H1 (cell line): ENCODE measurements around the gene ARHGAP28. TPM values are rescaled to one million over a fixed set of nuclear protein-coding genes. Genes with fewer than 3 reads are reported as not detected.

Experiments
- CTCF ChIA-PET: fragments of 300-600 bp; sonication (Branson Sonifier 250); formaldehyde crosslinking; loops from one replicate; lab custom pipeline; 2021; ENCODE audit not compliant: partially characterized antibody; lab: Charles Lee
- POLR2A ChIA-PET: fragments of 300-600 bp; sonication (Branson Sonifier 250); formaldehyde crosslinking; loops from one replicate; lab custom pipeline; 2021; ENCODE audit warnings: inconsistent platforms; ENCODE audit not compliant: partially characterized antibody; lab: Charles Lee
- DNase-seq, 2 experiments: peaks; one replicate each; pipeline versions ENCODE4 v3.0.0 to v3.0.0-alpha.2; 2010 to 2022; ENCODE audit warnings: low spot score in 2 of 2, low read depth in 1 of 2, mixed read lengths in 1 of 2
- FAIRE-seq: peaks from 2 replicates; lab custom pipeline; 2011; peaks lifted over from hg19 to GRCh38; lab: Jason Lieb, UNC
- H2AFZ ChIP-seq: 2 replicates; pipeline ENCODE4 v1.8.1; 2012; ENCODE audit warnings: low read length, inconsistent platforms
- H2AK5ac ChIP-seq: 2 replicates; pipeline ENCODE4 v1.6.1; 2013; ENCODE audit warnings: low read depth, low read length
- H2BK120ac ChIP-seq: replicated peaks from 2 replicates; pipeline ENCODE3; 2013; ENCODE audit warnings: low read depth, low read length, inconsistent platforms
- H2BK12ac ChIP-seq: 2 replicates; pipeline ENCODE4 v1.6.1; 2013; ENCODE audit warnings: low read depth, low read length
- H2BK15ac ChIP-seq: 2 replicates; pipeline ENCODE4 v1.6.1; 2013; ENCODE audit warnings: low read length
- H2BK20ac ChIP-seq: 2 replicates; pipeline ENCODE4 v1.6.1; 2013; ENCODE audit warnings: low read length
- H2BK5ac ChIP-seq: 2 replicates; pipeline ENCODE4 v1.6.1; 2013; ENCODE audit warnings: low read depth, low read length
- H3K14ac ChIP-seq: 2 replicates; pipeline ENCODE4 v1.6.1; 2013; ENCODE audit warnings: inconsistent platforms; ENCODE audit not compliant: insufficient read length
- H3K18ac ChIP-seq: 2 replicates; pipeline ENCODE4 v1.6.1; 2013; ENCODE audit warnings: low read length; ENCODE audit errors: extremely low read depth
- H3K23ac ChIP-seq: 2 replicates; pipeline ENCODE4 v1.6.1; 2013; ENCODE audit warnings: inconsistent platforms; ENCODE audit not compliant: insufficient read length
- H3K23me2 ChIP-seq: 2 replicates; pipeline ENCODE4 v1.6.1; 2013; ENCODE audit warnings: low read depth, low read length
- H3K27ac ChIP-seq: 2 replicates; pipeline ENCODE4 v1.6.1; 2011; ENCODE audit warnings: low read depth, low read length, inconsistent platforms
- H3K27me3 ChIP-seq, 4 experiments: replicated peaks in 1 of 4; 1 replicate in 1 of 4; 2 replicates in 3 of 4; pipeline versions ENCODE4 v1.6.1 to v1.8.1; 2011 to 2013; ENCODE audit warnings: low read length in 3 of 4, mild to moderate bottlenecking in 3 of 4, inconsistent platforms in 2 of 4, mixed read lengths in 2 of 4, moderate library complexity in 1 of 4; ENCODE audit not compliant: control insufficient read depth in 3 of 4, insufficient read depth in 3 of 4; ENCODE audit errors: extremely low read depth in 1 of 4
- H3K36me3 ChIP-seq, 4 experiments: 2 replicates each; pipeline versions ENCODE4 v1.6.1 to v1.8.1; 2011 to 2013; ENCODE audit warnings: mild to moderate bottlenecking in 4 of 4, low read length in 3 of 4, moderate library complexity in 2 of 4, control low read depth in 1 of 4, inconsistent platforms in 1 of 4; ENCODE audit not compliant: insufficient read depth in 4 of 4, control insufficient read depth in 2 of 4
- H3K4ac ChIP-seq: replicated peaks from 2 replicates; pipeline ENCODE3; 2013; ENCODE audit warnings: low read length, low read depth, mixed read lengths, inconsistent platforms; ENCODE audit not compliant: insufficient read length
- H3K4me1 ChIP-seq, 4 experiments: replicated peaks in 1 of 4; 1 replicate in 1 of 4; 2 replicates in 3 of 4; pipeline versions ENCODE4 v1.6.1 to v1.8.1; 2011 to 2013; ENCODE audit warnings: low read length in 3 of 4, inconsistent platforms in 2 of 4, mixed read lengths in 1 of 4; ENCODE audit not compliant: insufficient read depth in 4 of 4, control insufficient read depth in 3 of 4
- H3K4me2 ChIP-seq, 2 experiments: 2 replicates each; pipeline versions ENCODE4 v1.6.1 to v1.8.1; 2011 to 2013; ENCODE audit warnings: low read depth in 2 of 2, low read length in 2 of 2, control low read depth in 1 of 2, inconsistent platforms in 1 of 2, mild to moderate bottlenecking in 1 of 2; ENCODE audit not compliant: insufficient read depth in 1 of 2
- H3K4me3 ChIP-seq, 4 experiments: fragments of 200-600, 300-600 bp in 1 of 4; sonication (generic), shearing (Covaris generic), sonication (Bioruptor Twin) in 1 of 4; 2 replicates each; pipeline versions ENCODE4 v1.5.1 to v1.8.1; 2011 to 2016; ENCODE audit warnings: low read length in 4 of 4, low read depth in 3 of 4, control low read depth in 2 of 4, inconsistent platforms in 2 of 4, mild to moderate bottlenecking in 2 of 4, mixed read lengths in 1 of 4, moderate library complexity in 1 of 4; ENCODE audit not compliant: insufficient read depth in 2 of 4; ENCODE audit errors: extremely low read depth in 1 of 4
- H3K56ac ChIP-seq: replicated peaks from 2 replicates; pipeline ENCODE3; 2013; ENCODE audit warnings: low read depth, mild to moderate bottlenecking, mixed read lengths, low read length, inconsistent platforms; ENCODE audit not compliant: insufficient read length
- H3K79me1 ChIP-seq: 2 replicates; pipeline ENCODE4 v1.6.1; 2013; ENCODE audit warnings: low read depth, low read length, control low read depth
- H3K79me2 ChIP-seq, 2 experiments: 2 replicates each; pipeline versions ENCODE4 v1.6.1 to v1.8.1; 2012 to 2013; ENCODE audit warnings: low read length in 2 of 2, mild to moderate bottlenecking in 2 of 2, inconsistent platforms in 1 of 2; ENCODE audit not compliant: insufficient read depth in 2 of 2, control insufficient read depth in 1 of 2
- H3K9ac ChIP-seq, 4 experiments: replicated peaks in 1 of 4; 1 replicate in 1 of 4; 2 replicates in 3 of 4; pipeline versions ENCODE4 v1.6.1 to v1.8.1; 2011 to 2013; ENCODE audit warnings: low read depth in 3 of 4, low read length in 3 of 4, control low read depth in 2 of 4, mild to moderate bottlenecking in 2 of 4, moderate library complexity in 2 of 4, inconsistent platforms in 1 of 4; ENCODE audit errors: extremely low read depth in 1 of 4
- H3K9me3 ChIP-seq, 2 experiments: 2 replicates each; pipeline versions ENCODE4 v1.6.1 to v1.8.1; 2012 to 2013; ENCODE audit warnings: mild to moderate bottlenecking in 2 of 2, moderate library complexity in 2 of 2, control low read depth in 1 of 2, inconsistent platforms in 1 of 2, low read depth in 1 of 2, low read length in 1 of 2, mixed read lengths in 1 of 2; ENCODE audit not compliant: insufficient read depth in 2 of 2
- H4K20me1 ChIP-seq, 2 experiments: replicated peaks in 1 of 2; 2 replicates each; pipeline versions ENCODE3 to v1.8.1; 2011 to 2013; ENCODE audit warnings: inconsistent platforms in 2 of 2, low read length in 2 of 2, mild to moderate bottlenecking in 1 of 2; ENCODE audit not compliant: insufficient read depth in 2 of 2, control insufficient read depth in 1 of 2
- H4K5ac ChIP-seq: 2 replicates; pipeline ENCODE4 v1.6.1; 2013; ENCODE audit warnings: low read length, low read depth, mixed read lengths, inconsistent platforms; ENCODE audit not compliant: insufficient read length
- H4K8ac ChIP-seq: 2 replicates; pipeline ENCODE4 v1.8.0; 2013; ENCODE audit warnings: mild to moderate bottlenecking, moderate library complexity, low read length, inconsistent platforms; ENCODE audit not compliant: insufficient read depth; ENCODE audit errors: extremely low read depth
- H4K91ac ChIP-seq: replicated peaks from 2 replicates; pipeline ENCODE3; 2013; ENCODE audit warnings: low read length, mixed read lengths, inconsistent platforms; ENCODE audit not compliant: insufficient read length
- CHD2 ChIP-seq: IDR thresholded peaks from 2 replicates; pipeline ENCODE4 v1.6.1; 2012; ENCODE audit warnings: low read length, improper control_type of control experiment
- CTBP2 ChIP-seq: IDR thresholded peaks from 2 replicates; pipeline ENCODE4 v1.7.0; 2011; ENCODE audit warnings: borderline replicate concordance, mild to moderate bottlenecking, moderate library complexity, mixed read lengths, low read length; ENCODE audit not compliant: insufficient read depth, insufficient read length
- PHF8 ChIP-seq: fragments of 200-600 bp; sonication (generic); conservative IDR thresholded peaks from 2 replicates; pipeline ENCODE4 v1.7.1; 2012; ENCODE audit warnings: low read depth, mild to moderate bottlenecking, inconsistent platforms, low read length, moderate library complexity
- POU5F1 ChIP-seq: IDR thresholded peaks from 2 replicates; pipeline ENCODE4 v1.6.1; 2011; ENCODE audit warnings: low read depth, mild to moderate bottlenecking, low read length, moderate library complexity
- SIN3A ChIP-seq, 2 experiments: IDR thresholded peaks in 1 of 2; conservative IDR thresholded peaks in 1 of 2; 2 replicates each; pipeline ENCODE4 v1.6.1; 2011 to 2012; ENCODE audit warnings: low read length in 2 of 2, improper control_type of control experiment in 1 of 2, low read depth in 1 of 2, mild to moderate bottlenecking in 1 of 2
- SRF ChIP-seq: IDR thresholded peaks from 2 replicates; pipeline ENCODE4 v1.6.1; 2011; ENCODE audit warnings: mild to moderate bottlenecking, low read depth, low read length, moderate library complexity
- ZNF274 ChIP-seq: IDR thresholded peaks from 2 replicates; pipeline ENCODE4 v1.7.0; 2012; ENCODE audit warnings: low read length, borderline replicate concordance; ENCODE audit errors: extremely low read depth
- WGBS, 2 experiments: shearing (Covaris generic) in 1 of 2; methylation state at CpG; one replicate each; pipeline versions ENCODE4 v1.1.6 to v1.1.7; 2013 to 2015; ENCODE audit warnings: low lambda C conversion rate in 2 of 2, mixed read lengths in 2 of 2, inconsistent platforms in 1 of 2, low coverage in 1 of 2, missing lambda C conversion rate in 1 of 2; ENCODE audit not compliant: insufficient replicate concordance in 2 of 2, insufficient coverage in 1 of 2, insufficient read length in 1 of 2; ENCODE audit errors: extremely low coverage in 1 of 2, missing lambda C conversion rate in 1 of 2; 5-methylcytosine and 5-hydroxymethylcytosine counted together
- polyA plus RNA-seq, 7 experiments: library from polyadenylated mRNA; depleted of rRNA in 3 of 7; stranded (reverse) in 5 of 7; unstranded in 2 of 7; fragments of >200 nt in 5 of 7; fragments of 200-250 nt in 2 of 7; gene quantifications; 1 replicate in 5 of 7; 2 replicates in 1 of 7; 4 replicates in 1 of 7; pipeline versions ENCODE4 v1.2.1 to v1.2.3, GENCODE V29; 2011 to 2013; ENCODE audit warnings: missing spikeins in 2 of 7, mixed read lengths in 2 of 7
- total RNA-seq: library from RNA; stranded (reverse); fragmentation: NEBNext Ultra II Directional; extraction: Animal tissue kit (Norgen Biotek cat#: 25700); gene quantifications from 2 replicates; pipeline ENCODE4 v1.2.1, GENCODE V29; 2021
- TF ChIP-seq, protein P1 (sequence below): IDR thresholded peaks from 2 replicates; pipeline ENCODE4 v1.6.1; 2012; ENCODE audit warnings: inconsistent platforms

ARHGAP28 gene
- total and polyA plus RNA-seq, 2 of the 8 experiments (the other 6 are each of a cell fraction or from before 2014, with no cell fraction given), result 2.9 to 14.4 TPM

DNA sequence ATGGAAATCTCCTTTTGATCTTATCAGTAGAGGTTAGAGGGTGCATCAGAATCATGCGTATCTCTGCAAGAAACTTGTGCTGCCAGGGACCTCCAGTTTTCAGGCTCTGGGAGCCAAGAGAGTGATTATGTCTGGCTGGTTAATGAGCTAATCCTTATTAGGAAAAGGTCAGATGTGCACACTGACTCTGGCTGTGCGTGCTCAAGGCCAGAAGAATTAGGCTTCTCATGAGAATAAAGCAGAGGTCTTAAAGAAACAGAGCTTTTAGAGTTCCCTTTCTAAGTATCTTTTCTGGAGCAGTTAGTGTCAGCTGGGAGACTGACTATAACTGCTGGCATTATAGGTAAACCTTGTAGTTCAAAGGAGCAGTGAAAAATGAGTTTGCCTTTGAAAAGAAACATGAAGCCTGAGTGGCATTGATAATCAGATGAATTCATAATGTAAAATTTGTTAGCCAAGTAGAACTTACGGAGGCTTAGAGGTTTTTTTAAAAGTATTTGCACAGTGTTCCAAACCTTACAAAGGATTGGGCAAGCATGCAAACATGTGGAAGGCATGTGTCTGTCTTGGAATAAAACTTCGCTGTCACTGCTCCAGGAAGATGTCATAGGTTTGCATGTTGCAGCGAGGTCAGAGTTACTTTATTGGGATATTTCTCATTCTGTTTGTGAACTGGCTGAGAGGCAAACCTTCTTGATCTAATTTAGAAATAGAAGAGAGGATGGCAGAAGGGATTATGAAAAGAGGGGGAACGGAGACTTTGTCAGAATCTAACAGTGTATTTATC is 151.7 kb downstream of the ARHGAP28 start:
- H3K23ac ChIP-seq, result no peak overlapping the region
- no peak overlapping the region for H3K4me3 ChIP-seq
- H2BK20ac ChIP-seq, result no peak overlapping the region
- H4K91ac ChIP-seq, result no peak overlapping the region
- H3K9me3 ChIP-seq, result no peaks in the 10 kb centered on the region; a peak in 1 of 4 replicates
- no peak overlapping the region for H2BK15ac ChIP-seq
- no peak overlapping the region for H3K9ac ChIP-seq
- H4K5ac ChIP-seq, result no peak overlapping the region
- DNase-seq (no peak), FAIRE-seq (no peak)
- H3K36me3 ChIP-seq, result peaks cover 0 to 3% (median 0%) of the 10 kb centered on the region in 4 experiments; a peak in 1 of 8 replicates
- H2BK120ac ChIP-seq, result no peak overlapping the region
- no peak overlapping the region for H3K56ac ChIP-seq
- no peaks in the 10 kb centered on the region for H3K23me2 ChIP-seq
- H4K20me1 ChIP-seq, result no peaks in the 10 kb centered on the region
- ChIA-PET CTCF (interaction anchor here (0.9 to 2.0 kb wide), 5 partner anchors 10 to 341 kb away, joined by 3 to 8 read pairs (median 3); no protein-coding TSS in a partner anchor), POLR2A (no interaction called here)
- H3K4ac ChIP-seq, result no peak overlapping the region
- H3K27ac ChIP-seq, result no peak overlapping the region
- no peak overlapping the region for H4K8ac ChIP-seq
- 88% methylated on average over 6 of the region's 6 CpGs; no CpG with 5 or more reads in 1 of the 2 experiments for WGBS, 2 experiments
- H2BK5ac ChIP-seq, result no peak overlapping the region
- no peaks in the 10 kb centered on the region for H3K79me2 ChIP-seq
- H3K14ac ChIP-seq, result no peak overlapping the region
- no peak overlapping the region for H3K4me2 ChIP-seq
- no peaks in the 10 kb centered on the region for H3K27me3 ChIP-seq
- H3K79me1 ChIP-seq, result no peaks in the 10 kb centered on the region
- H2AK5ac ChIP-seq, result no peak overlapping the region; the same call in 1 of the 2 replicates
- H2BK12ac ChIP-seq, result no peak overlapping the region
- TF ChIP-seq ZNF274 (no peak), CHD2 (no peak), POU5F1 (no peak), SIN3A (conservative IDR thresholded peaks at IDR 0.05 in 1 of 2, IDR thresholded peaks at IDR 0.05 in 1 of 2; ENCODE audit: low read depth in 1 of 2, low read length in 2 of 2) (no peak), PHF8 (no peak), SRF (no peak), CTBP2 (no peak)
- TF ChIP-seq, protein P1, sequence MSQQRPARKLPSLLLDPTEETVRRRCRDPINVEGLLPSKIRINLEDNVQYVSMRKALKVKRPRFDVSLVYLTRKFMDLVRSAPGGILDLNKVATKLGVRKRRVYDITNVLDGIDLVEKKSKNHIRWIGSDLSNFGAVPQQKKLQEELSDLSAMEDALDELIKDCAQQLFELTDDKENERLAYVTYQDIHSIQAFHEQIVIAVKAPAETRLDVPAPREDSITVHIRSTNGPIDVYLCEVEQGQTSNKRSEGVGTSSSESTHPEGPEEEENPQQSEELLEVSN, result no peak
- peaks cover 2 to 21% (median 14%) of the 10 kb centered on the region in 4 experiments for H3K4me1 ChIP-seq
- no peak overlapping the region for H2AFZ ChIP-seq
- no peak overlapping the region for H3K18ac ChIP-seq
